GM21737 (cell line): ENCODE results near the gene SLC36A2.
"Not testable (repeated sequence)": the region's sequence is repeated elsewhere in the genome, so short reads cannot be mapped to it uniquely, and the experiment has no call there.

Experiments used
- ATAC-seq: cut with Tn5 transposase; IDR thresholded peaks from one replicate; pipeline ENCODE4 v1.9.1; 2021; ENCODE audit warnings: mild to moderate bottlenecking, moderate library complexity; ENCODE audit not compliant: unreplicated experiment

The SLC36A2 gene

DNA sequence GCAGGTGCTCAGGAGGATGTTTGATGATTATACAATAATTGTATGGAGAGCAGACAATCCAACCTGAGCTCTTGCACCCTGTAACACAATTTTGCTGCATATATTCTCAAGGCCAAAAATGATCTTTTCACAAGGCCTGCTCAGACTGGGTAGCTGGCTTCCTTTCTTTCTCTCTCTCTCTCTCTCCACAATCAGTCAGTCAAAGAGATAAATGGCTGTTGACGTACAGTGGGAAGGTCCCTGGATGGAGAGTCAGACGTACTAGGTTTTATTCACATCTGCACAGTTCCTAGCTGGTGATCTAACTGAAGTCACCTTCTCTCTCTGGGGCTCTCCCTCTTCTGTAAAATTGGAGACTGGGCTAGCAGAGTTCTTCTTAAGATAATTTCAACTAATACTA, 19.8 kb downstream of the SLC36A2 start:
- no peak for ATAC-seq

- no peak for ATAC-seq
Observed at GRCh38 chr5:151326266-151326665, 21.1 kb downstream of the SLC36A2 start.

- no peak for ATAC-seq
Observed at GRCh38 chr5:151320481-151320880, 26.9 kb downstream of the SLC36A2 start.

- peak; percentile 75 for ATAC-seq
Observed at GRCh38 chr5:151318850-151319732, 28.3 kb downstream of the SLC36A2 start.

DNA sequence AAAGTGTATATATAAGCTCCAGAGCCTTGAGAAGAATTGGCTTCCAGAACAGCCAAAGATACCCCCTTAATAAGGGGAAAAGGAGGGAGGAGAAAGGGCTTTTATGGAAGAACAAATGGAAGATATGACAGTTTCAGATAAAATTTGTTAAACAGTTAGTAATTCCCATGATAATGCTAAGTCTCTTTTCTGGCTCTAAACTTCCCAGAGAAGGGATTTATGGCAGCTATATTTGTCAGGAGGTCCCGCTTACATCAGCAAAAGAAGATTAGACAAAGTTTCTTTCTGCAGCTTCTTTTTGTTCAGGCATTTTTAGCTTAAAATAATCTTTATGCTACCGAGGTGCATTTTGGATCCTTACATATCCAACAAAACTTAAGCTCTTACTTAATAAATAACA, 29.5 kb downstream of the SLC36A2 start:
- ATAC-seq = no peak

GRCh38 chr5:151315998-151316597, 31.3 kb downstream of the SLC36A2 start:
- peak; percentile 74 for ATAC-seq

DNA sequence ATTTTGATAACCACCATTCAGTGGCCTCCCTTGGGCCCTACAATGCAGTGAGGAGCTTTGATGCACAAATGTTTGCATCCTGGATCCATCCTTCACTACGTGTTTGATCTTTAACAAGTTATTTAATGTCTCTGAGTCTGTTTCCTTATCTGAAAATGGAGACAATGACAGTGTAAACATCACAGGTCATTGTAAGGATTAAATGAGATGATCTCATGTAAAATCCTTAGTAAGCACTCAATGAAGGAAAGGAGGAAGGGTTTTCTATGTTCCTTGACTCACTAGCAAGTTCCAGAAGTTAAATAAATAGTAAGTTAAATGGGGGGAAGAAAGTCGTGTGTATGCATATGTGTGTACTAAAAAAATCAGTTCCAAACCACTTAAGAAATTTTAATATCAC, 34.0 kb downstream of the SLC36A2 start:
- ATAC-seq = no peak

- no peak for ATAC-seq
Observed at GRCh38 chr5:151312756-151313324, 34.5 kb downstream of the SLC36A2 start.

GRCh38 chr5:151310932-151311331, 36.4 kb downstream of the SLC36A2 start:
- no peak for ATAC-seq

DNA sequence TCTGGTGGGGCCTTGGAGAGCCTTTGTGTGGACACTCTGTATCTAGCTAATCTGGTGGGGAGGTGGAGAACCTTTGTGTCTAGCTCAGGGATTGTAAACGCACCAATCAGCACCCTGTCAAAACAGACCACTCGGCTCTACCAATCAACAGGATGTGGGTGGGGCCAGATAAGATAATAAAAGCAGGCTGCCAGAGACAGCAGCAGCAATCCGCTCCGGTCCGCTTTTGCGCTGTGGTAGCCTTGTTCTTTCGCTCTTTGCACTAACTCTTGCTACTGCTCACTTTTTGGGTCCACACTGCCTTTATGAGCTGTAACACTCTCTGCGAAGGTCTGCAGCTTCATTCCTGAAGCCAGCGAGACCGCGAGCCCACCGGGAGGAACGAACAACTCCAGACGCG, 37.5 kb downstream of the SLC36A2 start:
- not testable (repeated sequence) for ATAC-seq

GRCh38 chr5:151309266-151309665, 38.1 kb downstream of the SLC36A2 start:
- not testable (repeated sequence) for ATAC-seq

GRCh38 chr5:151303666-151304065, 43.7 kb downstream of the SLC36A2 start, which contains the start of gene SLC36A3:
SLC36A3 (minus strand) TSS chr5:151303766; CDS start chr5:151303354, 412 bp downstream.
- ATAC-seq = no peak

GRCh38 chr5:151298063-151298855, 49.1 kb downstream of the SLC36A2 start:
- no peak for ATAC-seq

- no peak for ATAC-seq
Observed at GRCh38 chr5:151296974-151297373, 50.4 kb downstream of the SLC36A2 start.

DNA sequence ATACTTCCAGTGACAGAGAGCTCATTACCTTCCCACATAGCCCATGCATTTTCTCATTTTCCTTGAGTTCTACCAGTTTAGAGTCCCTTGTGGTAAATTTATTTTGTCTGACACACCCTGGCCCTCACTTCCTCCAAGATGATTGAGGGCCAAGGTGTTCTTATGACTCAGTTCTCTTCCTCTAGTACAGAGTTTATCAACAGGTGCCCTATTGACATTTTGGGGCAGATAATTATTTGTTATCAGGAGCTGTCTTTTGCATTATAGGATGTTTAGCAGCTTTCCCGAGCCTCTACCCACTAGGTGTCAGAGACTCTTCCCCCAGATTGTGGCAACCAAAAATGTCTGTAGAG, 50.9 kb downstream of the SLC36A2 start:
- ATAC-seq = no peak

DNA sequence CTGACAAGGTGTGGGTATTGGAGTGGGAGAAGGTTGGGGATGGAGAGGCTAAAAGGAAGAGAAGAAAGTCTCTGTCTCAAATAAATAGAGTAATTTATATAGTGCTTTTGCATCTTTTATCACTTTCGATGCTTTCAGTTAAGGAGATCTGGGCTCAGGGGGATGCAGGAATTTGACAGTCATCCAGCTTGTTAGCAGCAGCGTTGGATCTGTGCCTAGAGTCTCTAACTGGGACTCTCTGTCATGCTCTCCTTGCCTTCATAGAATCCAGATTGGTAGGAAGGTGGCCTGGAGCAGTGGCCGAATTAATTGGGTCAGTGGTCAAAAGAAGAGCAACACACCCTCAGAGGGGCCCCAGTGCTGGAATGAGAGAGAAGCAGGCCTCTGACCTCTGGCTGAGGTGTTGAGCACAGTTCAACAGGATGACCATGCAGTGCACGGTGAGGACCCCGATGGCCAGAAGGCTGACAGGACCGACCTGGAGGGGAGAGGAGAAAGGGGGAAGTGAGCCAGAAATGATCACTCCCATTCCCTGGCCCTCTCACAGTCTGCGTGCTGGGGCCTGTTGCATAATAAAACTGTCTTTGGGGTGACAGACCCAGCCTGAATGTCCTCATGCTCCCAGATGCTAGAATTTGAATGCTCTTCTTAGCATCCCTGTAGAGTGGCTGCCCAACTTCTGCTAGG, 51.4 kb downstream of the SLC36A2 start:
- no peak for ATAC-seq

DNA sequence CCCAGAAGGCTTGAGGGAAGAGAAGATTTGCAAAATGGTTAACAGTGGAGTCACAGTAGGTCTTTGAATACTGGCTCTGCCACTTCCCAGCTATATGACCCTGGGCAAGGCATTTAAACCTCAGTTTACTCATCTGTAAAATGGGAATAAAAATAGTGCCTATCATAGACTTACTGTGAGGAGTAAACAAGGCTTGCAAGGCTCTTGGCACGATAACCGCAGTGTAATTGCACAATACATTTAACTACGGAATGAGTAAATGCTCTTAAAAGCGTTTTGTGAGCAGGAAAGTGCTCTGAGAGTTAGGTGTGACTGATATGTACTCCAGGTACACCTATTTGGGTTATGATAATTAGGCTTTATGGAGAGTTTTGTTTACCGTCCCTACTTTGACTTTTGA, 52.2 kb downstream of the SLC36A2 start:
- no peak for ATAC-seq

GRCh38 chr5:151293624-151294023, 53.7 kb downstream of the SLC36A2 start:
- ATAC-seq = no peak

DNA sequence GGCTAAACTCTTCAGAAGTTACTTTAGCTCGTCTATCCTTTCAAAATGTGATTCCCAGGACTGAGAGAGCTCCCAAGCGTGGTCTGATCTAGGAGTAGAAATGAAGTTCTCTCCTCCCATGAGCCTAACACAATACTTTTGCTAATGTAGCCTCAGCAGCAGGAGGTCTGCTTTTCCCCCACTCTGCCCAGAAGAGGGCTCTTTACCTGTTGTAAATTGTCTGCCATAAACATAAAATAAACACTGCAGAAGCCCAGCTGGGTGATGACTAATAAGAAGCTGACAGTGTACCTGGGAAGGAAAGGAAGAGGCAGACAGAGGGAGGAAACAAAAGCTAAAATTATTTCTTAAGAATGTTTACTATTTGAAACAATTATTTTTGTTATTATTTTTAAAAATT, 59.2 kb downstream of the SLC36A2 start:
- ATAC-seq = no peak

DNA sequence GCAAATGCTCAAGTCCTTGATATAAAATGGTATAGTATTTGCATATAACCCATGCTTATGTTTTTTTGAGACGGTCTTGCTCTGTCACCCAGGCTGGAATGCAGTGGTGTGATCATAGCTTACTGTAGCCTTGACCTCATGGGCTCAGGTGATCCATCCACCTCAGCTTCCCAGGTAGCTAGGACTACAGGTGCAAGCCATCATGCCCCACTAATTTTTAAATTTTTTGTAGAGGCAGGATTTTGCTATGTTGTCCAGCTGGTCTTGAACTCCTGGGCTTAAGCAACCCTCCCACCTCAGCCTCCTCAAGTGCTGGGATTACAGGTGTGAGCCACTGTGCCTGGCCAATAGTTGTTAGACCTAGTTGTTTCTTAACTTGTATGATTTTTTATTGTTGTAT, 61.1 kb downstream of the SLC36A2 start:
- ATAC-seq = no peak

DNA sequence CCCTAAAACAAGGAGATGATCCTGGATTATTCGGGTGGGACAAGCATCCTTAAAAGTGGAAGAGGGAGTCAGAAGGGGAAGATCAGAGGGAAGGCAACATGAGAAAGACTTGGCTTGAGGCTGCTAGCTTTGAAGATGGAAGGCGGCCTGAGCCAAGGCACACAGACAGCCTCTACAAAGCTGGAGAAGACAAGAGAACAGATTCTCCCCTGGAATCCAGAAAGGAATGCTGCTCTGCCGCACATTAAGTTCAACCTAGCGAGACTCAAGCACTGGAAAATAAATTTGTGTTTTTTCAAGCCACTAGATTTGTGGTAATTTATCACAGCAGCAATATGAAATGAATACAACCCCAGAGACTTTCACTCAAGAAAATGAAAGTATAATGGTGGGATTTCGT, 61.7 kb downstream of the SLC36A2 start:
- no peak for ATAC-seq
